Measurements from ENCODE around the gene LCMT2.

LCMT2 gene

DNA sequence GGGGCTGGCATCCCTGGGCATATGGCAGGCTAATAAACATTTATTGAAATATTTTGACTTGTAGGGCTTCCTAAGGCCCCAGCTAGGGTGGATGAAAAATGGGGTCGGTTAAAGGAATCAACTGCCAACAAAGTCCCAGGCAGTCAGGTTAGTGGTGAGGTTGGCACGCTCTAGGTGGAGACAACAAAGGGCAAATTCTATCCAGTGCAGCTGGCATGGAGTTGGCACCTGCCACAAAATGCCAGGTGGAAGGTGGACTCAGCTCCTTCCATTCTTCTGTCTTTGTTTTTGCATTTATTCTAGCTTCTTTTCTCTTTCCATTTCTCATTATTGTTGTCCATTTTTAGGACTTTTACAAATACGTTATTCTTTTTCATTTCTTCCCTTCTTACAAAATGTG is 31.0 kb downstream of the LCMT2 start:
- TF ChIP-seq SIN3A (IDR thresholded peaks at IDR 0.05; ENCODE audit: borderline replicate concordance, insufficient read depth, low read length), result no peak
- TF ChIP-seq, protein P1, sequence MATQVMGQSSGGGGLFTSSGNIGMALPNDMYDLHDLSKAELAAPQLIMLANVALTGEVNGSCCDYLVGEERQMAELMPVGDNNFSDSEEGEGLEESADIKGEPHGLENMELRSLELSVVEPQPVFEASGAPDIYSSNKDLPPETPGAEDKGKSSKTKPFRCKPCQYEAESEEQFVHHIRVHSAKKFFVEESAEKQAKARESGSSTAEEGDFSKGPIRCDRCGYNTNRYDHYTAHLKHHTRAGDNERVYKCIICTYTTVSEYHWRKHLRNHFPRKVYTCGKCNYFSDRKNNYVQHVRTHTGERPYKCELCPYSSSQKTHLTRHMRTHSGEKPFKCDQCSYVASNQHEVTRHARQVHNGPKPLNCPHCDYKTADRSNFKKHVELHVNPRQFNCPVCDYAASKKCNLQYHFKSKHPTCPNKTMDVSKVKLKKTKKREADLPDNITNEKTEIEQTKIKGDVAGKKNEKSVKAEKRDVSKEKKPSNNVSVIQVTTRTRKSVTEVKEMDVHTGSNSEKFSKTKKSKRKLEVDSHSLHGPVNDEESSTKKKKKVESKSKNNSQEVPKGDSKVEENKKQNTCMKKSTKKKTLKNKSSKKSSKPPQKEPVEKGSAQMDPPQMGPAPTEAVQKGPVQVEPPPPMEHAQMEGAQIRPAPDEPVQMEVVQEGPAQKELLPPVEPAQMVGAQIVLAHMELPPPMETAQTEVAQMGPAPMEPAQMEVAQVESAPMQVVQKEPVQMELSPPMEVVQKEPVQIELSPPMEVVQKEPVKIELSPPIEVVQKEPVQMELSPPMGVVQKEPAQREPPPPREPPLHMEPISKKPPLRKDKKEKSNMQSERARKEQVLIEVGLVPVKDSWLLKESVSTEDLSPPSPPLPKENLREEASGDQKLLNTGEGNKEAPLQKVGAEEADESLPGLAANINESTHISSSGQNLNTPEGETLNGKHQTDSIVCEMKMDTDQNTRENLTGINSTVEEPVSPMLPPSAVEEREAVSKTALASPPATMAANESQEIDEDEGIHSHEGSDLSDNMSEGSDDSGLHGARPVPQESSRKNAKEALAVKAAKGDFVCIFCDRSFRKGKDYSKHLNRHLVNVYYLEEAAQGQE (IDR thresholded peaks at IDR 0.05; ENCODE audit: insufficient read depth in 1 of 2, low read depth in 2 of 2, low read length in 2 of 2), result no peak
- TF ChIP-seq FOXP2 (optimal IDR thresholded peaks at IDR 0.05; ENCODE audit: borderline replicate concordance, extremely low read depth, extremely low read length, insufficient read depth), result no peak
- no peak for TF ChIP-seq TAF1 (IDR thresholded peaks at IDR 0.05; ENCODE audit: borderline replicate concordance, insufficient read depth, low read length)
- TF ChIP-seq POLR2AphosphoS5 (IDR thresholded peaks at IDR 0.05; ENCODE audit: low read depth, low read length), result no peak

DNA sequence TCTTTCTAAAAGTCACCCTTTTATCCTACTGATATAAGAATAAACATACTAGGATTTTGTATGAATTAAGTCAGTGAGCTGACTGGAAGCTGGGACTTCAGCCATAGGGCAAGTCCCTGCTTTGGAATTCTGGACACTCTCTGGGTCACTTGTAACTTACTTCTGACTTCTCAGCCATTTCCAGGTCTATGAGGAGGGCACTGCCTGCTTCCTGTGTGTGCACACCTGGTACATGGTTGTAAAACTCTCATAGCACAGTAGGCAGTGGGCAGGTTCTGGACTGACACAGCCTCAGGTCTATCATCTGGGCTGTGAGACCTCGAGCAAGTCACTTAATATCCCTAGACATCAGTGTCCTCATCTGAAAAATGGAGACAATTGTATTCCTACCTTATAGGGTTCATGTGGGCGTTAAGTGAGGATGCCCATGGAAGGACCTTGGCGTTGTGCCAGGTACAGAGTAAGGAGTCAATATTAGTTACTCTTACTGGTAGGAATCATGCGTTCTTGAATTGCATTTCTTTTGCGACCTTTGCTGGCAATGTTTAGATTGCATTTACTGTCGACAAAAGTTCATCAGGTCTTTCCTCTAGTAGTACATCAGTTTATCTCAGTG is 36.2 kb downstream of the LCMT2 start:
- TF ChIP-seq FOXP2 (optimal IDR thresholded peaks at IDR 0.05; ENCODE audit: borderline replicate concordance, extremely low read depth, extremely low read length, insufficient read depth), result no peak
- TF ChIP-seq, protein P1 (IDR thresholded peaks at IDR 0.05; ENCODE audit: insufficient read depth in 1 of 2, low read depth in 2 of 2, low read length in 2 of 2), result no peak
- no peak for TF ChIP-seq TAF1 (IDR thresholded peaks at IDR 0.05; ENCODE audit: borderline replicate concordance, insufficient read depth, low read length)
- TF ChIP-seq POLR2AphosphoS5 (IDR thresholded peaks at IDR 0.05; ENCODE audit: low read depth, low read length), result no peak
- TF ChIP-seq SIN3A (IDR thresholded peaks at IDR 0.05; ENCODE audit: borderline replicate concordance, insufficient read depth, low read length), result no peak

DNA sequence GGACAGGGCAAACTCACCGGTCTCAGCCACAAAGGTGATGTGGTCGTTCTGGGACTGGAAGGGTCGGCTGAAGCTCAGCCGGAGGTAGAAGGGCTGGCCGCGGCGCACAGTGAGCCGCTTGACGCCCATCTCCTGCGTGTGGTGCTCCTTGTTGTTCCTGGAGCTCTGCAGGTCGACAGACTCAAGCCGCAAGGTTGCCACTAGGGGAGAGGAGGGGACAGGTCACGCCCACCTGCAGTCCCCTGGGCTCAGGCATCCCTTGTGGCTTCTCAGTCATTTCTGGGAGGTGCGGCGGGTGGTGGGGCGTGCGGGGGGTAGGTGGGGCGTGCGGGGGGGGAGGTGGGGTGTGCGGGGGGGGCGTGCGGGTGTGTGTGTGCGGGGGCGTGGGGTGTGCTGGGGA is 36.9 kb downstream of the LCMT2 start:
- TF ChIP-seq TAF1 (IDR thresholded peaks at IDR 0.05; ENCODE audit: borderline replicate concordance, insufficient read depth, low read length) (no peak), POLR2AphosphoS5 (IDR thresholded peaks at IDR 0.05; ENCODE audit: low read depth, low read length) (no peak), FOXP2 (optimal IDR thresholded peaks at IDR 0.05; ENCODE audit: borderline replicate concordance, extremely low read depth, extremely low read length, insufficient read depth) (no peak), SIN3A (IDR thresholded peaks at IDR 0.05; ENCODE audit: borderline replicate concordance, insufficient read depth, low read length) (no peak)
- TF ChIP-seq, protein P1 (IDR thresholded peaks at IDR 0.05; ENCODE audit: insufficient read depth in 1 of 2, low read depth in 2 of 2, low read length in 2 of 2), result no peak

DNA sequence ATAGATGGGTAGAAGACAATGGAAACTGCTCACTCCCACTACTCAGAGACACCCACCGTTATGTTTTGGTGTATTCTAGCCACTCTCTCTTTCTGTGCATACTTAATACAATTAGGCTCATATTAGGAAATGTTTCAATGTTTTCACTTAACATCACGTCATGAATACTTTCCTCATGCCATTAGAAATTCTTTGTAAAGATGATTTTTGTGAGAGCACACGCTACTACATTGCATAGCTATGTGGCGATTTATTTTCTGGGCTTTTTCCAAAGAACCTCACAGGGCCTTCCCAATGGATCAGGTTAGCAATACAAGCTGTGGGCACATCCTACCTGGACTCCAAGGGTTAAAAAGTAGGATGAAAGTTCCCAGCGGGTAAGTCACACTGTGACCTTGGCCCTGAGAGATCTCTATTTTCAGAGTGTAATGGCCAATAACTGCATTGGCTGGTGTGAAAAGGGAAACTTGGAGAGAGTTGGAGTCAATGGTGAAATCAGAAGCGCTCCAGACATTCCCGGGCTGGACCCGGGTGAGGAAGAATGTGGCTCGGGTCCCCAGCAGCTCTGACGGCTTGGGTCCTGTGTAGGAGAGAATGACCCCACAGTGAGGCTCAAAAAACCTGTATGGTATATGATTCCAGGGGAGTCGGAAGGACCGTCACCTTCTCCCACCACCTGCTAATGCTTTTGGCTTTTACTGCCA is 37.8 kb downstream of the LCMT2 start:
- no peak for TF ChIP-seq POLR2AphosphoS5 (IDR thresholded peaks at IDR 0.05; ENCODE audit: low read depth, low read length)
- no peak for TF ChIP-seq FOXP2 (optimal IDR thresholded peaks at IDR 0.05; ENCODE audit: borderline replicate concordance, extremely low read depth, extremely low read length, insufficient read depth)
- TF ChIP-seq TAF1 (IDR thresholded peaks at IDR 0.05; ENCODE audit: borderline replicate concordance, insufficient read depth, low read length), result no peak
- TF ChIP-seq SIN3A (IDR thresholded peaks at IDR 0.05; ENCODE audit: borderline replicate concordance, insufficient read depth, low read length), result no peak
- TF ChIP-seq, protein P1 (IDR thresholded peaks at IDR 0.05; ENCODE audit: insufficient read depth in 1 of 2, low read depth in 2 of 2, low read length in 2 of 2), result no peak
